Testis (tissue), 2 donors: ENCODE results near the gene TSC22D1.

Source experiments
- POLR2A ChIP-seq: fragments of 450-650 bp; IDR thresholded peaks from one replicate; pipeline ENCODE4 v1.6.1; 2017; ENCODE audit warnings: antibody characterized with exemption, mild to moderate bottlenecking, moderate library complexity
- TF ChIP-seq, protein P1 (sequence below), 3 experiments: fragments of 450-650 bp in 2 of 3; fragments of 200-600 bp in 1 of 3; sonication (generic) in 1 of 3; IDR thresholded peaks; one replicate each; pipeline ENCODE4 v1.5.1; 2016 to 2019; ENCODE audit warnings: antibody characterized with exemption in 3 of 3, mild to moderate bottlenecking in 2 of 3, moderate library complexity in 1 of 3

DNA sequence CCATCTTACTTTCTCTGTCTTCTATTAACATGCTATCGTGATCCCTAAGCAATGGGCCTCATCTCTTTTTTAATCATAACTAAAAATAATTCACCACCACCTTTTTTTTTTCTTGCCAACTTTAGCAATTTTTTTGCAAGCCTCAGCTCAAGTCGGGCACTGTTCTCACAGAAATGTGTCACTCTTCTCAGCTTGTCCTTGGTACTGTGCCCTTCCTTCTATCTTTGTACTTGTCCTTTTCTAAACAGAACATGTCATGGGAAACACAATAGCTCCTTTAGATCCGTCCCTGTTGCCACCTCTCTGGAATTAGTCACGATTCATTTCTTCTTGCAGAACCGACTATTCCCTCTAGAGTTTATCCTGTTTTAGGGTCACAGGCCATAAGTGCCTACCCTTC, 192.2 kb downstream of the TSC22D1 start:
- TF ChIP-seq, protein P1, sequence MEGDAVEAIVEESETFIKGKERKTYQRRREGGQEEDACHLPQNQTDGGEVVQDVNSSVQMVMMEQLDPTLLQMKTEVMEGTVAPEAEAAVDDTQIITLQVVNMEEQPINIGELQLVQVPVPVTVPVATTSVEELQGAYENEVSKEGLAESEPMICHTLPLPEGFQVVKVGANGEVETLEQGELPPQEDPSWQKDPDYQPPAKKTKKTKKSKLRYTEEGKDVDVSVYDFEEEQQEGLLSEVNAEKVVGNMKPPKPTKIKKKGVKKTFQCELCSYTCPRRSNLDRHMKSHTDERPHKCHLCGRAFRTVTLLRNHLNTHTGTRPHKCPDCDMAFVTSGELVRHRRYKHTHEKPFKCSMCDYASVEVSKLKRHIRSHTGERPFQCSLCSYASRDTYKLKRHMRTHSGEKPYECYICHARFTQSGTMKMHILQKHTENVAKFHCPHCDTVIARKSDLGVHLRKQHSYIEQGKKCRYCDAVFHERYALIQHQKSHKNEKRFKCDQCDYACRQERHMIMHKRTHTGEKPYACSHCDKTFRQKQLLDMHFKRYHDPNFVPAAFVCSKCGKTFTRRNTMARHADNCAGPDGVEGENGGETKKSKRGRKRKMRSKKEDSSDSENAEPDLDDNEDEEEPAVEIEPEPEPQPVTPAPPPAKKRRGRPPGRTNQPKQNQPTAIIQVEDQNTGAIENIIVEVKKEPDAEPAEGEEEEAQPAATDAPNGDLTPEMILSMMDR (IDR thresholded peaks at IDR 0.05), result no peak
- TF ChIP-seq POLR2A, result no peak
